ENCODE data around the gene TMEM106C.
A peak's percentile ranks its signal among the peaks of the same experiment; 100 is the strongest.

Gene TMEM106C

DNA sequence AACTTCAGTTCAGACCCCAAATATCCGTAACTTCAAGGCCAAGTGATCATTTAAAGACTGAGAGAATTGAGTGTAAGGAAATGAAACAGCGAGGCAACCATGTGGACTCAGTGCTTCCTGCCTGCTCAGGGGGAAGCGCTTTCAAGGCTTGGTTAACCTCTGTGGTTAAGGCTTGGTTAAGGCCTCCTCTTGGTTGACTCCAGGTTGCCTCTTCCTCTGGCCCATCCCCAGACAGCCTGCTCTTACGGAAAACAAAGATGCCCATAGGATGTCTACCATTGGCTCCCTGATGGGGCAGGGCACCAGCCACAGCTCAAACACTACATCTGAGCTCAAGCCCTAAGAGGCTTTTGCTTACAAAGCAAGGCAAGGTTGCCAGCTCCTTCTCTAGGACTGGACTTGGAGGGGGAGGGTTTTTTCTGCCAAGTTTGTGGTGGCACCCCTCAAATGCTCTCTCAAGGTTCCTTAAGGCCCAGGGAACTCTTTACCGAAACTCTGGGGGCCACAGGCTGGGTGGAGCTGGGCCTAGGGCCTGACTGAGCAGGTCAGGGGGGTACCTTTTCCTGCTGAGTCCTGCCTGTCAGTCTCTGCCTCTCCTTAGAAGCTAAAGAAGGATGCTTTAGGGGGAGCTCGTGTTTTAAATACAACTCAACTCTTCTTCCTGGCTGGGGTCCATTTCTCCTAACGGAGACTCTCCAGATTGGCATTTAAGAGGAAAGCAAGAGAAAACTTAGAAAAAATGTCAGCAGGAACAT, 27.1 kb downstream of the TMEM106C start:
- no peak overlapping the region for H3K27ac ChIP-seq (ENCODE audit: low read length)
- H3K9me3 ChIP-seq (ENCODE audit: insufficient read depth, low read depth, low read length), result no peaks in the 10 kb centered on the region
- peaks cover 9% of the 10 kb centered on the region; the same call in 1 of the 2 replicates for H3K4me1 ChIP-seq (ENCODE audit: insufficient read depth, low read length)
- no peak overlapping the region for H3K9ac ChIP-seq (ENCODE audit: low read depth, low read length)
- no peak overlapping the region for H3K4me3 ChIP-seq (ENCODE audit: low read length)
- no peaks in the 10 kb centered on the region for H3K36me3 ChIP-seq (ENCODE audit: insufficient read depth, low read depth, low read length)
- H3K27me3 ChIP-seq (ENCODE audit: insufficient read depth, low read length), result peaks cover 78% of the 10 kb centered on the region

DNA sequence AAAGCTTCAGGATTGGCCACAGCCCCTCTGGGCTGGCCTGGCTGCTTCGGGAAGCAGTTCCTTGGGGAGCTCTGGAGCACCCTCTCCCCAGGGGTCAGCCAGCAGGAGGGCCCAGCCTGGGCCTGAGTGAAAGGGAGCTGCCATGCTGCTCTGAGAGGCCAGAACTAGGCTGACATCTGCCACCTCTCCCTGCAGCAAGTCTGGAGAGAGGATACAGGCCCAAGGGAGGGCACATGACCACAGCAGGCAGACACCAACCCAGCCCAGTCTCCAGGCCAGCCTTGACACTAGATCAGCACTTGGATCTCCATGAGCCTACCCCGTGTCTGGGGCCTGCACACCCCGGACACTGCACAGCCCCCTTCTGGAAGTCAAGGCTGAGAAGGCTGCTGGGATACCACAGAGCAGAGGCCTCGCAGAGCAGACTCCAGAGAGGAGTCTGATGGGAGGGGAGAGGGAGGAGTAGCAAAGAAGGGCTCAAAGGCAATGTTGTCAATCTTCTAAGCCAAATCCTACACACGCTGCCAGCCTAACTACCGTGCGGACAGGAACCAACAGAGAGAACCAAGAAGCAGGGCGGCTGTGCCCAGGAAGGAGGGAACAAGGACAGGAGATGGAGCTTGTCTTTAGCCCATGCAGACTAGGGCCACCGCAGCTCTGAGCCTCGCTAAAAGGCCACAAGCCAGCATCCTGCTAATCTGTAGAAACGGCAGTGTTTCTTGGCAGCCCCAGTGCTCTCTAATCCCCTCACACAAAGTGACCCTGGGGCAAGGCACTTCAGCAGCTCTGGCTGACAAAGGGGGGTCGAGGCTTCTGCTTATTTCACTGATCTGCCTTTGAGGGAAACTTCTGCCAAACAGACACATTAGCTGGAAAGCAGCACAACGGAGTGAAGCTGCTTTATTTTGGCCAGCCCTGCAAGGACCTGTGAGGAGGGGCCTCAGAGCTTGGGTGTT, 28.0 kb downstream of the TMEM106C start:
- Histone ChIP-seq H3K9me3 (ENCODE audit: insufficient read depth, low read depth, low read length) (no peaks in the 10 kb centered on the region), H3K4me3 (ENCODE audit: low read length) (no peak overlapping the region), H3K4me1 (ENCODE audit: insufficient read depth, low read length) (peaks cover 9% of the 10 kb centered on the region; the same call in 1 of the 2 replicates), H3K9ac (ENCODE audit: low read depth, low read length) (no peak overlapping the region), H3K27ac (ENCODE audit: low read length) (no peak overlapping the region), H3K36me3 (ENCODE audit: insufficient read depth, low read depth, low read length) (no peaks in the 10 kb centered on the region), H3K27me3 (ENCODE audit: insufficient read depth, low read length) (peaks cover 87% of the 10 kb centered on the region)

DNA sequence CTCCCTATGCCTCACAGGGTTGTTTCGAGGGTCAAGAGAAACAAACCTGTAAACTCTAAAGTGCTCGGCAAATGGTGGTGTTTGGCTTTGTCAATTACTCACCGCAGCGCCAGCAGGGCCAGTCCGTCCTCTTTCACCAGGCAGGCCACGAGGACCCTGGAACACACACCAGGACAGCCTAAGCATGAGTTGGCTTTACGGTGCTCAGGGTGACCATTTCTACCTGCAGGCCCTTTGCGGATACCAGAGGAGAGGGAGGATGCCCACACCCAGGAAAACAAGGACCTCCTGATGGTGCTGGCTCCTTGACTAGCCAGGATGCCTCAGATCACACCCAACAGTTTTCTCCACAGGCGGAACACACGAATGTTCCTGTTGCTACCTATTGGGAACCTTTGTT, 29.4 kb downstream of the TMEM106C start:
- Histone ChIP-seq H3K27me3 (ENCODE audit: insufficient read depth, low read length) (peaks cover 91% of the 10 kb centered on the region), H3K9ac (ENCODE audit: low read depth, low read length) (no peak overlapping the region), H3K9me3 (ENCODE audit: insufficient read depth, low read depth, low read length) (no peaks in the 10 kb centered on the region), H3K4me1 (ENCODE audit: insufficient read depth, low read length) (peaks cover 9% of the 10 kb centered on the region; the same call in 1 of the 2 replicates), H3K4me3 (ENCODE audit: low read length) (no peak overlapping the region), H3K36me3 (ENCODE audit: insufficient read depth, low read depth, low read length) (no peaks in the 10 kb centered on the region), H3K27ac (ENCODE audit: low read length) (no peak overlapping the region)

DNA sequence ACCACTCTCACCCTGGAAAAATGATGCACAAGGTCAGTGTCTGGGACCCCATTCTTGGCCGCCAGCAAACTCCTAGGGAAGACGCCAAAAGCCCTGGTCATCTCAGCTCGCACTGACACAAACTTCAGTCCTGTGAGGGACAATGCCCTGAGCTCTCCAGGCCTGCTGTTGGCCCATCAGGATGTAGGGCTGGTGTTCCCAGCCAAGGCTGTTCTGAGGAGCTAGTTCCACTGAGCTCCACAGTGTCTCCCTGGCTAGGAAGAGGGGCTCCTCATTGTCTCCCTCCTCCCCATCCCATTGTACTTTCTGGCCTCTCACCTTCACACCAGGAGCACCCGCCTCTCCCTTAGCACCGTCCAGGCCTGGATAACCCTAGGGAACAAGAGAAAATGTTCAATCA, 30.1 kb downstream of the TMEM106C start:
- H3K36me3 ChIP-seq (ENCODE audit: insufficient read depth, low read depth, low read length), result no peaks in the 10 kb centered on the region
- no peak overlapping the region for H3K9ac ChIP-seq (ENCODE audit: low read depth, low read length)
- H3K27ac ChIP-seq (ENCODE audit: low read length), result no peak overlapping the region
- no peaks in the 10 kb centered on the region for H3K9me3 ChIP-seq (ENCODE audit: insufficient read depth, low read depth, low read length)
- peaks cover 91% of the 10 kb centered on the region for H3K27me3 ChIP-seq (ENCODE audit: insufficient read depth, low read length)
- no peak overlapping the region for H3K4me3 ChIP-seq (ENCODE audit: low read length)
- peaks cover 4% of the 10 kb centered on the region; the same call in 1 of the 2 replicates for H3K4me1 ChIP-seq (ENCODE audit: insufficient read depth, low read length)

DNA sequence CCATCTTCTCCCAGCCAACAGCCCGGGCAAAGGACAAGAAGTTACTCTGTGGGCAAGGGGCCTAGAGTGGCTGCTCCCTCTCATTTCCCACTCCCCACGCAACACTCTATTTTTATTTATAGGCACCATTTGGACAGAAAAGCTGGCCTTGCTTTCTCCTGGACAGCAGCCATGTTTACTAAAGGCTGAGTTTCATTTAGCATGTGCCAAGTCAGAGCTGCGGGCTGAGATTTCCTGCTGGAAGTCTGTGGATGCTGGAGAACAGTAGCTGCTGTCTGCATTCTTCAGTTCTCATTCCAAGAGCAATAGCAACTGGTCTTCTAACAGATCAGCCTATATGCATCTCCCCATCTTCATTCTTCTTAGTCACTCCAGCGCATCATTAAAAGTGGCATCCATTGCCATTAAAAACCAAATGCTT, 32.6 kb downstream of the TMEM106C start:
- no peaks in the 10 kb centered on the region for H3K4me1 ChIP-seq (ENCODE audit: insufficient read depth, low read length)
- H3K27me3 ChIP-seq (ENCODE audit: insufficient read depth, low read length), result peaks cover 100% of the 10 kb centered on the region
- no peak overlapping the region for H3K9ac ChIP-seq (ENCODE audit: low read depth, low read length)
- H3K36me3 ChIP-seq (ENCODE audit: insufficient read depth, low read depth, low read length), result no peaks in the 10 kb centered on the region
- no peaks in the 10 kb centered on the region for H3K9me3 ChIP-seq (ENCODE audit: insufficient read depth, low read depth, low read length)
- H3K27ac ChIP-seq (ENCODE audit: low read length), result no peak overlapping the region
- no peak overlapping the region for H3K4me3 ChIP-seq (ENCODE audit: low read length)

DNA sequence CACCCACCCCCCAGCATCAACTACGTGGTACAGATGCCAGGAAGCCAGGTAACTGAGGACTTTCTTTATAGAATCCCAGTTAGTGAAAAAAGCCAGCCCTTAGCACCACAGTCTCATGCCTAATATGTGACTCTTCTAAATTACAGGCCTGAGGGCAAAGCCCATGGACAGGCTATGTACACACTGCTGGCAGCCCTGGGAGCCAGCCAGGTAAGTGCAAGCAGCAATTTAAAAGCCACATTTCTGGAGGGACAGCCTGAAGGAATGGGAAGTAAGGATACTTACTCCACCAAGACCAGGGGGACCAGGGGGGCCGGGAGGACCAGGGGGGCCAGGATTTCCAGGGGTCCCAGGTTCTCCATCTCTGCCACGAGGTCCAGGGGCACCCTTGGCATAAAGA, 33.9 kb downstream of the TMEM106C start:
- Histone ChIP-seq H3K27me3 (ENCODE audit: insufficient read depth, low read length) (peaks cover 100% of the 10 kb centered on the region), H3K9ac (ENCODE audit: low read depth, low read length) (no peak overlapping the region), H3K27ac (ENCODE audit: low read length) (no peak overlapping the region), H3K36me3 (ENCODE audit: insufficient read depth, low read depth, low read length) (no peaks in the 10 kb centered on the region), H3K4me3 (ENCODE audit: low read length) (no peak overlapping the region), H3K4me1 (ENCODE audit: insufficient read depth, low read length) (no peaks in the 10 kb centered on the region), H3K9me3 (ENCODE audit: insufficient read depth, low read depth, low read length) (no peaks in the 10 kb centered on the region)

DNA sequence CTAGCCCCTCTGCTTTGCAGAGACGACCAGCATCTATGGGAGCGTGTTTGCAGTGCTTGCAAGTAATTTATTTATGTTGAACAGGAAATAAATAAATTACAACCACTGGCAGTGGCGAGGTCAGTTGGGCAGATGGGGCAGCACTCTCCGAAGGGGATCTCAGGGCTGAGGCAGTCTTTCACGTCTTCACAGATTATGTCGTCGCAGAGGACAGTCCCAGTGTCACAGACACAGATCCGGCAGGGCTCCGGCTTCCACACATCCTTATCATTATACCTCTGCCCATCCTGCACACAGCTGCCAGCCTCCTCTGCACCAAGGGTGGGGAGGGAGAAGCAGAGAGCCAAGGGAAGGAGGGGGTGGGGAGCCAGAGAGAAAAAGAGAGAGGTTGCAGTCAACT, 36.4 kb downstream of the TMEM106C start:
- peaks cover 100% of the 10 kb centered on the region for H3K27me3 ChIP-seq (ENCODE audit: insufficient read depth, low read length)
- no peaks in the 10 kb centered on the region for H3K36me3 ChIP-seq (ENCODE audit: insufficient read depth, low read depth, low read length)
- peaks cover 9% of the 10 kb centered on the region; the same call in 1 of the 2 replicates for H3K4me1 ChIP-seq (ENCODE audit: insufficient read depth, low read length)
- H3K27ac ChIP-seq (ENCODE audit: low read length), result no peak overlapping the region
- H3K4me3 ChIP-seq (ENCODE audit: low read length), result no peak overlapping the region
- H3K9me3 ChIP-seq (ENCODE audit: insufficient read depth, low read depth, low read length), result no peaks in the 10 kb centered on the region
- no peak overlapping the region for H3K9ac ChIP-seq (ENCODE audit: low read depth, low read length)

DNA sequence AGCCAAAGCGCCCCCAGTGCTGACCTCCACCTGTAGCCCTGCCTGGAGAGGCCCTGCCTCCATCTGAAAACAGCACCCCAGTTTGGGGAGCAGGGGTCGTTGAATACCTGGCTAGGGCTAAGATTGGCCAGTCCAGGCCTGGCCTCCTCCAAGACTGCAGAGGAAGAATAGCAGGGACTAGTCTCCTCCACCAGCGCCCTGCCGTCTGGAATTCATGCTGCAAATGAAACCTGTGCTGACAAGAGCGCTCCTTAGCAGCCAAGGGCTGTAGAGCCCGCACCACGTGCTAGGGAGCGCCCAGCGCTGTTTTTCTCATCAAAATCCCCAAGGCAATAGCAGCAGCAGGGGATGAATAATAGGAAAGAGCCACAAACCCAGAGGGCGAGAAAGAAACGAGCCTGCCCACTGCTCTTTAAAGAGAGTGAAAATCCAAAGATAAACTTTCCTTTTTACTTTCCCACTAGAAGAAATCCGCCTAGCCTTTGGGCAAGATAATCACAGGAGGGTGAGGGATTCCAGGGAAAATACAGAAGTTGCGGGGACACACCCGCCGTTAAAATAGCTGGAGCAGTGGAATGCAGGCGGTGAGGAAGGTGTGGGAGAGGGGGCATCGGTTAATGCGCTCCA, 37.6 kb downstream of the TMEM106C start:
- no peak overlapping the region for H3K27ac ChIP-seq (ENCODE audit: low read length)
- H3K4me3 ChIP-seq (ENCODE audit: low read length), result peak overlapping the region; percentile 69
- H3K27me3 ChIP-seq (ENCODE audit: insufficient read depth, low read length), result peaks cover 100% of the 10 kb centered on the region
- peaks cover 19% of the 10 kb centered on the region; the same call in 1 of the 2 replicates for H3K4me1 ChIP-seq (ENCODE audit: insufficient read depth, low read length)
- no peaks in the 10 kb centered on the region for H3K9me3 ChIP-seq (ENCODE audit: insufficient read depth, low read depth, low read length)
- H3K36me3 ChIP-seq (ENCODE audit: insufficient read depth, low read depth, low read length), result no peaks in the 10 kb centered on the region
- peak overlapping the region; percentile 28; the same call in 1 of the 2 replicates for H3K9ac ChIP-seq (ENCODE audit: low read depth, low read length)

DNA sequence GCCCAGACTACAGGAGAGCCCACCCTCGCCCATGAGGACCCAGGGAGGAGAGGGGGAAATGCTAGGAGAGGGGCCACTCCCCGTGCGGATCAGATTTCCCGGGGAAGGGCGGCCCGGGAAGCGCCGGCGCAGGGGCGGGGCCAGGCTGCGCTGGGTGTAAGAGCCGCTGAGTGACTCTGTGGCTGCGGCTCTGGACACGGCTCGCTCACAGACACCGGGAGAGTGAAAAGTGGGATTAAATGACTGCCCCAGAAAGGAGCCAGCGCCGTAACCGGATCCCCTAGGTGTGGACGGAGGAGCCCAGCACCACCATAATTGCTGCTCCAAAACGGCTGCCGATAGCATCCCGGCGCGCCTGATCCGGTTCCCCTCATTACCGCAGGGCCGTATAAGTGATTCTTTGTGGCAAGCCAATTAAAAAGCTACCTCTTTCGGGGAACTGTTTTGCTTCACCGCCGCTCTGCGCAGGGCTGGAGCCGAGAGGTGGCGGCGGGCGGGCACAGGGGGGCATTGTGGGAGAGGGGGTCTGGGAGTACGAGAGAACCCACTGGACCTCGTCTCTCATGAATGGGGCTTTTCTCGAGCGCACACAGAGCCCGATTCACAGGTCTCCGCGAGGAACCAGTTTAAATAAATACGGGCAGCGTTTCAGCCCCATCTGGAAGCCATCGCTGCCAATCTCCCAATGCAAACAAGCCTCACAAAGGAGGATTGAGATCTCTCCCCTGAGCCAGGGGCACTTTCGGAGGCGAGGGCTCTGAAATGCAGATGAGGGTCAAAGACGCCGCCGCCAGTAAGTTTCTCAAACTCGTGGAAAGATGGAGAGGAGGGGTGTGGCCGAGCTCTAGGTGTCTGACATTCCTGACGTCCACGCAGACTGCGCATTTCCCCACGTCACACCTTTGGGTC, 38.4 kb downstream of the TMEM106C start:
- peaks cover 19% of the 10 kb centered on the region; the same call in 1 of the 2 replicates for H3K4me1 ChIP-seq (ENCODE audit: insufficient read depth, low read length)
- peak overlapping the region; percentile 28; the same call in 1 of the 2 replicates for H3K9ac ChIP-seq (ENCODE audit: low read depth, low read length)

DNA sequence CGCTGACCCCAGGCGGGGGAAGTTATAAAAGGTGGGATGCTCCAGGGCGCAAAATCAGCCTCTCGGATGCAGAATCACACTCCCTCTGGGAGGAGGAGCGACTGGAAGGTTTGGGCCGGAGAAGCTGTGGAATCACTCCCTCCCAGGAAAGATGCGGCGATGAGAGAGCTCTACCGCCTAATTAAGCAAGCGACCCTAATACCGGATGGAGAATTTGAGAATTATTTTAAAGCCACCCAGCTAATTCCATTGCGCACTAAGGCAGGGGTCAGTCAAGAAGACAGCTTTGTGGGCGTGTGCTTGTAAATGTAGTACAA, 39.0 kb downstream of the TMEM106C start:
- no peak overlapping the region for H3K27ac ChIP-seq (ENCODE audit: low read length)
- peaks cover 100% of the 10 kb centered on the region for H3K27me3 ChIP-seq (ENCODE audit: insufficient read depth, low read length)
- no peak overlapping the region for H3K9ac ChIP-seq (ENCODE audit: low read depth, low read length)
- H3K4me1 ChIP-seq (ENCODE audit: insufficient read depth, low read length), result peaks cover 19% of the 10 kb centered on the region; the same call in 1 of the 2 replicates
- H3K36me3 ChIP-seq (ENCODE audit: insufficient read depth, low read depth, low read length), result no peaks in the 10 kb centered on the region
- H3K9me3 ChIP-seq (ENCODE audit: insufficient read depth, low read depth, low read length), result no peaks in the 10 kb centered on the region
- peak overlapping the region; percentile 69 for H3K4me3 ChIP-seq (ENCODE audit: low read length)

More for the DNA sequence above, 38.4 kb downstream of the TMEM106C start:
- peak overlapping the region; percentile 69 for H3K4me3 ChIP-seq (ENCODE audit: low read length)
- peaks cover 100% of the 10 kb centered on the region for H3K27me3 ChIP-seq (ENCODE audit: insufficient read depth, low read length)
- H3K9me3 ChIP-seq (ENCODE audit: insufficient read depth, low read depth, low read length), result no peaks in the 10 kb centered on the region
- no peak overlapping the region for H3K27ac ChIP-seq (ENCODE audit: low read length)
- no peaks in the 10 kb centered on the region for H3K36me3 ChIP-seq (ENCODE audit: insufficient read depth, low read depth, low read length)
